Measurements from ENCODE around the gene MARK3.
"Not testable (repeated sequence)": the region's sequence is repeated elsewhere in the genome, so short reads cannot be mapped to it uniquely, and the experiment has no call there.

The MARK3 gene

GRCh38 chr14:103517721-103518421, 132.7 kb downstream of the MARK3 start:
- DNase-seq = no peak

GRCh38 chr14:103518422-103519042, 133.3 kb downstream of the MARK3 start:
- DNase-seq = peak; percentile 44 to 76

- peak in 1 of 2 experiments; percentile 49 for DNase-seq
Observed at GRCh38 chr14:103519043-103519836, 134.0 kb downstream of the MARK3 start.

- DNase-seq = no peak
Observed at GRCh38 chr14:103519837-103520212, 134.6 kb downstream of the MARK3 start.

- no peak for DNase-seq
Observed at GRCh38 chr14:103520269-103520656, 135.0 kb downstream of the MARK3 start.

- peak; percentile 62 to 81 for DNase-seq
Observed at GRCh38 chr14:103520657-103521437, 135.6 kb downstream of the MARK3 start.

- DNase-seq = peak in 1 of 2 experiments; percentile 50
Observed at GRCh38 chr14:103521438-103521950, 136.3 kb downstream of the MARK3 start.

- DNase-seq = peak in 1 of 2 experiments; percentile 56
Observed at GRCh38 chr14:103521951-103522563, 136.8 kb downstream of the MARK3 start.

GRCh38 chr14:103522649-103523574, 137.7 kb downstream of the MARK3 start, which contains the start of gene CKB:
Gene CKB (minus strand): TSS chr14:103522830. CDS start chr14:103522493, 337 bp downstream.
- DNase-seq = peak; percentile 71 to 94

- no peak for DNase-seq
Observed at GRCh38 chr14:103523575-103523954, 138.3 kb downstream of the MARK3 start.

GRCh38 chr14:103524002-103524935, 139.1 kb downstream of the MARK3 start:
- peak in 1 of 2 experiments; percentile 30 for DNase-seq

GRCh38 chr14:103525430-103526246, 140.4 kb downstream of the MARK3 start:
- not testable (repeated sequence) for DNase-seq

GRCh38 chr14:103526247-103526913, 141.2 kb downstream of the MARK3 start:
- no peak for DNase-seq

GRCh38 chr14:103526914-103527248, 141.7 kb downstream of the MARK3 start:
- DNase-seq = no peak

GRCh38 chr14:103527408-103528145, 142.4 kb downstream of the MARK3 start:
- DNase-seq = no peak

GRCh38 chr14:103528146-103528586, 143.0 kb downstream of the MARK3 start:
- DNase-seq = peak in 1 of 2 experiments; percentile 60

GRCh38 chr14:103528587-103529382, 143.6 kb downstream of the MARK3 start, which contains the start of gene TRMT61A:
Gene TRMT61A (plus strand): TSS chr14:103529196. CDS start chr14:103529979, 783 bp downstream.
- peak; percentile 87 to 89 for DNase-seq
